GM19239 (cell line): ENCODE results near the gene CCDC90B.

ENCODE experiments used
- DNase-seq: peaks from one replicate; pipeline ENCODE4 v3.0.0; 2011; ENCODE audit warnings: low spot score; ENCODE audit not compliant: insufficient read length
- FAIRE-seq: peaks from 2 replicates; lab custom pipeline; 2011; peaks lifted over from hg19 to GRCh38; lab: Jason Lieb, UNC

CCDC90B gene

DNA sequence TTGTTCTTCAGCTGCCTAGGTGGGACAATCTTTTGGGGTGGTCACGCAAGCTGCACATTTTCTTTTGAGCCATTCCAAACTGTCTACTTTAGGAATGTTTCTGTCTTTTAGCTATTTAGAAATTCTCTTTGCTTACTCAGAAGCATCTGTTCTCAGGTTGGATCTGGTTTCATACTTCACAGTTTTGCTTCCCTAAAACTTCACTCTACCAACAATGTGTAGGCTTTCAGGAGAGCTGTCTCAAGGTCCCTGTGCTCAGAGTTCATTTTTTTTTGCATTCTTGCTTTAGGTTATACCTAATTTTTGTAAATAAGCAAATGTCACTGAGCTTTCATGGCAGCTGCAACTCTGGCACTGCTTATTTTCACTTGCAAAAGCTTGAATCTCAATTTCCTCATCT lies 36.7 kb downstream of the CCDC90B start:
- no peak for DNase-seq
- no peak for FAIRE-seq

DNA sequence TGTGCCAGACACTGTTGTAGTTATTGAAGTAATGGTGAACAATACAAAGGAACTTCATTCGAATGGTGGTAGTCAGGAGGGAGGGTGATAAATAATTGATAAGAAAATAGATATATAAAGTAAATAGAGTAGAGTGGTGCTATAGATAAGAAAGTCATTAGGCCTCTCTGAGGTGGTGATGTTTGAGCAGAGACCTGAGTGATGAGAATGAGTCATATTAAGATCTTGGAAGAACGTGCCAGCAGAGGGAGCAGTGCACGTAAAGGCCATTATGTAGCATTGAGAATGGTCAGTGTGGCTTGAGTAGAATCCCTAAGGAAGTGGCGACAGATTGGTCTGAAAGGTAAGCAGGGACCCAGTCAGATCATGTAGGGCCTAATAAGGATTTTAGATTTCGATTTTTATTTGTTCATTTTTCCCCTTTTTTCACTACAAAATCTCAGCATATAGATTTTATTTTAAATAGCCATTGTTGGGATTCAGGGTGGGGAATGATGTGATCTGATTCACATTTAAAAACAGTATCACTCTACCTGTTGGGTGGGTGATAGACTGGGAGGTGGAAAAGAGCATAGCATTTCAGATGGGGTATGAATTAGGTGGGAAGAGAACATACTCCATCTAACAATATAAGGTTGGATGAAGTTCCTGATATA lies 44.7 kb downstream of the CCDC90B start:
- peak; percentile 89 for FAIRE-seq

DNA sequence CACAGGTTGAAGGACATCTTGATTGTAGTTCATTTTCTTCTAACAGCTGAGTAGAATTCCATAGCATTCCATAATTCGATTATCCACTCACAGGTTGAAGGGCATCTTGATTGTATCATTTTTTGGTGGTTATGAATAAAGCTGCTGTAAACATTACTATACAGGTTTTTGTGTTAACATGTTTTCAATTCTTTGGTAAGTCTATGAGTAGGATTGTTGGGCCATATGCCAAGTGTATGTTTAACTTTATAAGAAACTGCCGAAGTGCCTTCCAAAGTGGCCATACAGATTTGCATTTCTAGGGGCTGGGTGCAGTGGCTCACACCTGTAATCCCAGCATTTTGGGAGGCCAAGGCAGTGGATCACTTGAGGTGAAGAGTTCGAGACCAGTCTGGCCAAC lies 48.1 kb downstream of the CCDC90B start:
- DNase-seq, result no peak
- FAIRE-seq, result no peak

More for the DNA sequence above, 44.7 kb downstream of the CCDC90B start:
- peak; percentile 9 for DNase-seq

DNA sequence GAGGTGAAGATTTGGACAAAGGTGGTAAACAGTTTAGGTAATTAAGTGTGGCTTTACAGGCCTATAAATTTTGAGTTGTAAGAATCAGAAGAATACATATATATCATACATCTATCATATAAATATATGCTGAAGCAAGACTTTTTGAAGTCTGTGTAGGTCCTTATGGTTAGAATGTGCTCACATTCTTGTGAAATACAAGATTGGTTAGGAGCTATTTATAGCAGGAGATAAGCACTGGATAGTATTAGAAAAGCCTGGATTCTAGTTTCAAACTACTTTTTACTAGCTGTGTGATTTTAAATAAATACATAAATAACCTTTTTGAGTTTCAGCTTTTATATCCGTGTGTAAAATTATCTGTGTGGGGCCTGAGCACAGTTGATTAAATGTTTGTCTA lies 50.3 kb downstream of the CCDC90B start:
- DNase-seq, result no peak
- FAIRE-seq, result no peak

DNA sequence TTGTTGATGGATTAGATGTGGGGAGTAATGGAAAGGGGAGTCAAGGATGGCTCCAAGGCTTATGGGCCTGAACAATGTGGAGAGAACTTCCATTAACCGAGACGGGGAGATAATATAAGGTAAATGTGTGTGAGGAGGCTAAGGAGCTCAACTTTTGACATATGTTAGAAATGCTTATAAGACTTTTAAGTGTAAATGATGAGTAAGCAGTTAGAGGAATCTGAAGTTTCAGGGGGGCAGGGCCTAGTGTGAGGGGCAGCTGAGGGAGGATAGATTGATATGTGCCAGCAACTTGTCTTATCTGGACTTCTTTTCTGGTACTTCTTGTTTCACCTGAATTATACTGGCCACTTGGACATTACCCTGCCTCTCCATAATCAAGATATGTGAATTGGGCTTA lies 62.7 kb downstream of the CCDC90B start:
- FAIRE-seq, result no peak
- no peak for DNase-seq

DNA sequence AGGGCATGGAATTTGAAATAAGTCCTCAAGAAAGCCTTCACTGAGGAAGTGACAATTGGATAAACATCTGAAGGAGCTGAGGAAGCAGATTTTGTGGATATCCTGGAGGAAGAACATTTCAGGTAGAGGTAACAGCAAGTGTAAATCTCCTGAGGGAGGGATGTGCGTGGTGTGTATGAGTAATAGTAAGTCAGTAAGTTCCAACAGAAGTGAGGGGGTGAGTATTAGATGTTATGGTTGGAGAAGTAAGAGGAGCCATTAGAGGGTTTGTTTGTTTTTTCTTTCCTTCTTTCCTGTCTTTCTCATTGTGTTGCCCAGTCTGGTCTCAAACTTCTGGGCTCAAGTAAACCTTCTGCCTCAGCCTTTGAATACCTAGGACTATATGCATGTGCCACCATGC lies 63.7 kb downstream of the CCDC90B start:
- no peak for DNase-seq
- FAIRE-seq, result no peak

DNA sequence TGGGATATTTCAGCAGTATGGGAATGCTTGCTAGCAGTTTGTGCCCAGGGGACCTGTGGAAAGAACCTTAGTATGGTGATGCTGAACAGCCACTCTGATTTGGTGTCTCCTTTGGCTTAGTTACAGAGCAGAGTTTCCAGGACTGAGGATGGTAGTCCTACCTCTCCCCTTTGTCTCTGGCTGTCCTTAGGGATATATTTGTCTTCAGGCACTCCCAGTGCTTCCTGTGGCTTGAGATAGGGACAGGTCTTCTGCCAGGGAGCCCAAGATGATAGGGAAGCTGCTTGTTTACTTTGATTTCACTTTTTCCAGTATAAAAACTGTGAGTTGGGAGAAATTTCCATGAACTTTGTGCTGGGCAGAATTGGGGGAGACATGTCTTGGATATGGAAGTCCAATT lies 64.5 kb downstream of the CCDC90B start:
- DNase-seq, result no peak
- FAIRE-seq, result no peak

DNA sequence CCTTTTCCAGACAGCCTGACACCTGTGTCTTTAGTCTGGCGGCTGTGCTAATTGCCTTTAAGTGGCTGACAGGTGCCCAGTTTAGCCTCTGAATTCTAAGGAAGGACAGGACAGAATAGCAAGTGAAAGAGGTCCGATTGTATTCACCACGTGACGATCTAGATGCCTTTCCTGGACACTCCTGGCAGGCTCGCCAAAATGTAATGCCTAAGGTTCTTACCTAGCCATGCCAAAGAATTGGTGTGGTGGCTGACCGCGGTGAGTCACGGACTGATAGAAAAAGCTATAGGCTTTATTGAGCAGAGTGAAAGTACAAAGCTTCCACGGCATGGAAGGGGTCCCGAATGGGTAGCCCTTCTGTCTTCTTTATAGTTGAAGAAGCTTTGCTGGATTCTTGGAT lies 65.9 kb downstream of the CCDC90B start:
- FAIRE-seq (no peak), DNase-seq (no peak)

DNA sequence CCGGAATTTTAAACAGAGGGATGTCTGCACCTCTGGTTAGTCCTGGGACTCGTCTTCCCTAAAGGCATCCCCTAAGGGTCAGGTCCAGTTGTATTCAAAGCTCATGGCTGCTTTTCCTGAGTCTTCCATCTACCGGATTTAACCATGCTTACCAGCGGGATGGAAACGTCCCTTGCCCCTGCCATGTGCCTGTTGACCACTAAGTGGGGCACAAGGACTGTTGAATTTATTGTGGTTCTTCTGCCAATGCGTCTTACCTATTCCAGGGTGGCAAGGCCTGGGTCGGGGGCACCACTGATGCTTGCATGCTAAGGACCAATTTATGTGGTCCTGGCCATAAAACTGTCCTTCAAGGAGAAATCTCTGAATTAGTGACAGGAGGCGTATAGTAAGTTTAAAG lies 67.1 kb downstream of the CCDC90B start:
- FAIRE-seq (no peak), DNase-seq (no peak)
